Measurements from ENCODE around the gene ATG4A. TPM values are rescaled to one million over a fixed set of nuclear protein-coding genes. Genes with fewer than 3 reads are reported as not detected.

The ATG4A gene
- total RNA-seq, 1 experiment from 2014 or later, result 4.6 TPM

GRCh38 chrX:108173874-108174273 is 82.3 kb downstream of the ATG4A start:
- H3K36me3 ChIP-seq (ENCODE audit: control insufficient read depth, insufficient read depth, low read length), result no peaks in the 10 kb centered on the region
- H3K27me3 ChIP-seq (replicated peaks; ENCODE audit: control insufficient read depth, insufficient read depth, low read length), result no peaks in the 10 kb centered on the region
- no peaks in the 10 kb centered on the region for H3K9me3 ChIP-seq
- no peak for DNase-seq
- H3K4me1 Mint-ChIP-seq (ENCODE audit: low read depth, unreplicated experiment), result no peaks in the 10 kb centered on the region
- H3K9me3 Mint-ChIP-seq (ENCODE audit: unreplicated experiment), result no peaks in the 10 kb centered on the region
- no peak for TF ChIP-seq CTCF (IDR thresholded peaks at IDR 0.05; ENCODE audit: insufficient read depth in 1 of 2, low read depth in 1 of 2, low read length in 1 of 2, severe bottlenecking in 1 of 2, unreplicated experiment in 1 of 2)
- ChIA-PET CTCF (no interaction called here), POLR2A (no interaction called here)
- intact Hi-C loops (cut with micrococcal nuclease; ENCODE audit: unreplicated experiment), result no loop called here
- no peak overlapping the region for H3K4me3 ChIP-seq (ENCODE audit: low read depth, low read length)
- H3K4me3 Mint-ChIP-seq (ENCODE audit: unreplicated experiment), result no peak overlapping the region
- H3K27ac Mint-ChIP-seq (ENCODE audit: unreplicated experiment), result no peak overlapping the region
- H3K4me1 ChIP-seq, result no peaks in the 10 kb centered on the region
- no peaks in the 10 kb centered on the region for H3K27me3 Mint-ChIP-seq (ENCODE audit: insufficient read depth, unreplicated experiment)
- H3K36me3 Mint-ChIP-seq (ENCODE audit: insufficient read depth, unreplicated experiment), result peaks cover 6% of the 10 kb centered on the region
- BruUV-seq (replicated peaks), result no TSS peak

GRCh38 chrX:108177351-108178142 is 86.0 kb downstream of the ATG4A start:
- Mint-ChIP-seq H3K27ac (ENCODE audit: unreplicated experiment) (no peak overlapping the region), H3K4me3 (ENCODE audit: unreplicated experiment) (no peak overlapping the region), H3K4me1 (ENCODE audit: low read depth, unreplicated experiment) (no peaks in the 10 kb centered on the region), H3K27me3 (ENCODE audit: insufficient read depth, unreplicated experiment) (no peaks in the 10 kb centered on the region), H3K36me3 (ENCODE audit: insufficient read depth, unreplicated experiment) (peaks cover 6% of the 10 kb centered on the region), H3K9me3 (ENCODE audit: unreplicated experiment) (no peaks in the 10 kb centered on the region)
- H3K36me3 ChIP-seq (ENCODE audit: control insufficient read depth, insufficient read depth, low read length), result no peaks in the 10 kb centered on the region
- no peaks in the 10 kb centered on the region for H3K9me3 ChIP-seq
- H3K27me3 ChIP-seq (replicated peaks; ENCODE audit: control insufficient read depth, insufficient read depth, low read length), result no peaks in the 10 kb centered on the region
- POLR2A ChIA-PET, result no interaction called here
- H3K4me1 ChIP-seq, result no peaks in the 10 kb centered on the region
- BruUV-seq (replicated peaks), result no TSS peak
- H3K4me3 ChIP-seq (ENCODE audit: low read depth, low read length), result no peak overlapping the region
- CTCF ChIA-PET, result no interaction called here
- intact Hi-C loops (cut with micrococcal nuclease; ENCODE audit: unreplicated experiment), result no loop called here
- DNase-seq, result no peak
- no peak for TF ChIP-seq CTCF (IDR thresholded peaks at IDR 0.05; ENCODE audit: insufficient read depth in 1 of 2, low read depth in 1 of 2, low read length in 1 of 2, severe bottlenecking in 1 of 2, unreplicated experiment in 1 of 2)

GRCh38 chrX:108178143-108178498 is 86.5 kb downstream of the ATG4A start:
- Mint-ChIP-seq H3K9me3 (ENCODE audit: unreplicated experiment) (no peaks in the 10 kb centered on the region), H3K27me3 (ENCODE audit: insufficient read depth, unreplicated experiment) (no peaks in the 10 kb centered on the region), H3K4me3 (ENCODE audit: unreplicated experiment) (no peak overlapping the region), H3K36me3 (ENCODE audit: insufficient read depth, unreplicated experiment) (peaks cover 6% of the 10 kb centered on the region), H3K4me1 (ENCODE audit: low read depth, unreplicated experiment) (no peaks in the 10 kb centered on the region), H3K27ac (ENCODE audit: unreplicated experiment) (no peak overlapping the region)
- POLR2A ChIA-PET, result no interaction called here
- no peak for TF ChIP-seq CTCF (IDR thresholded peaks at IDR 0.05; ENCODE audit: insufficient read depth in 1 of 2, low read depth in 1 of 2, low read length in 1 of 2, severe bottlenecking in 1 of 2, unreplicated experiment in 1 of 2)
- intact Hi-C loops (cut with micrococcal nuclease; ENCODE audit: unreplicated experiment), result no loop called here
- no peak for DNase-seq
- no TSS peak for BruUV-seq (replicated peaks)
- no peaks in the 10 kb centered on the region for H3K4me1 ChIP-seq
- no peaks in the 10 kb centered on the region for H3K9me3 ChIP-seq
- H3K36me3 ChIP-seq (ENCODE audit: control insufficient read depth, insufficient read depth, low read length), result no peaks in the 10 kb centered on the region
- CTCF ChIA-PET, result no interaction called here
- no peaks in the 10 kb centered on the region for H3K27me3 ChIP-seq (replicated peaks; ENCODE audit: control insufficient read depth, insufficient read depth, low read length)
- H3K4me3 ChIP-seq (ENCODE audit: low read depth, low read length), result no peak overlapping the region
